ENCODE results near the gene RPL27A.

DNA sequence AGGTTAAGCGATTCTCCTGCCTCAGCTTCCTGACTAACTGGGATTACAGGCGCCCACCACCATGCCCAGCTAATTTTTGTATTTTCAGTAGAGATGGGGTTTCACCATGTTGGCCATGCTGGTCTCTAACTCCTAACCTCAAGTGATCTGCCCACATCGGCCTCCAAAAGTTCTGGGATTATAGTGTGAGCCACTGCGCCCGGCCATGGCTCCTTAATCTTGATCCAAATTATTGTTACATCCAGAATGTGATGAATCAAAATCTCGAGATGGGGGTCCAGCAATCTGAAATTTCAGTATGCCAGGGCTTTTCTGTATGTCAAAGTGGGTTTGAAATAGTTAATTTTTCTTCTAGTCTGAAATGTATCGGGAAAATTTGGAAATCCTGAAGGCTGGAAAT lies 3.7 kb downstream of the RPL27A start:
- TF ChIP-seq, protein P1, sequence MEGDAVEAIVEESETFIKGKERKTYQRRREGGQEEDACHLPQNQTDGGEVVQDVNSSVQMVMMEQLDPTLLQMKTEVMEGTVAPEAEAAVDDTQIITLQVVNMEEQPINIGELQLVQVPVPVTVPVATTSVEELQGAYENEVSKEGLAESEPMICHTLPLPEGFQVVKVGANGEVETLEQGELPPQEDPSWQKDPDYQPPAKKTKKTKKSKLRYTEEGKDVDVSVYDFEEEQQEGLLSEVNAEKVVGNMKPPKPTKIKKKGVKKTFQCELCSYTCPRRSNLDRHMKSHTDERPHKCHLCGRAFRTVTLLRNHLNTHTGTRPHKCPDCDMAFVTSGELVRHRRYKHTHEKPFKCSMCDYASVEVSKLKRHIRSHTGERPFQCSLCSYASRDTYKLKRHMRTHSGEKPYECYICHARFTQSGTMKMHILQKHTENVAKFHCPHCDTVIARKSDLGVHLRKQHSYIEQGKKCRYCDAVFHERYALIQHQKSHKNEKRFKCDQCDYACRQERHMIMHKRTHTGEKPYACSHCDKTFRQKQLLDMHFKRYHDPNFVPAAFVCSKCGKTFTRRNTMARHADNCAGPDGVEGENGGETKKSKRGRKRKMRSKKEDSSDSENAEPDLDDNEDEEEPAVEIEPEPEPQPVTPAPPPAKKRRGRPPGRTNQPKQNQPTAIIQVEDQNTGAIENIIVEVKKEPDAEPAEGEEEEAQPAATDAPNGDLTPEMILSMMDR (IDR thresholded peaks at IDR 0.05), result no peak
- no peak for TF ChIP-seq POLR2A (IDR thresholded peaks at IDR 0.05)

Measured in testis (tissue), 2 donors.